Measurements from ENCODE around the gene FRK. TPM values are rescaled to one million over a fixed set of nuclear protein-coding genes. Genes with fewer than 3 reads are reported as not detected.

Gene FRK
- polyA plus RNA-seq, 2 of the 4 experiments (the other 2 are of a cell fraction) = 2.2 to 8.9 TPM

DNA sequence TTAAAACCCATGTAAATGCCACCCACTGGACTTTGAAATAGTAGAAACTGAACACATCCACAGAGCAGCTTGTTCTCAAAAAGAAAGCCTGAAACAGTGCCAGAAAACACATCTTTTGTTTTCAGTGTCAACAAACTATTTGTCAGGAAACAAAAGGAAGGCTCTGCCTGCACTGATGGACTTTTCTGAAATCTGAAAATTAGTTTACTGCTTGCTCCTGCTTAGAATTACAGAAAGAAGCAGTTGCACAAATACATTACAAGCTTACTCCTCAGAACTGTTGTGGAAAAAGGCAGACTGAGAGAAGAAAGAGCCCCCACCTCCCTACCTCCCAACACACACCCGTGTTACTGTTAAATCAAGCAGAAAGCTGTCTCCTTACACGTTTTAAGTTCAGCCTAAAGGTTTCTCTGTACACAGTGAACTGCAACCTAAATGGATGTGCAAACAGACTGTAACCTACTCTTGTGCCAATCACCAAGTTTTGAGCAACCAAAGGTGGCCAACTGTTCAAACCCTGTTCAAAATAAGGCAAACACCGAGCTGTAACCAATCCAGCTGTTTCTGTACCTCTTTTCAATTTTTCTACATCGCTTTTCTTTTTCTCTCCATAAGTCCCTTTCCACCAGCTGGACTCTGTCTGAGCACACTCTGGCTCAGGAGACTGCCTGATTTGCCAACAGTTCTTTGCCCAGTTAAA lies 43.7 kb downstream of the FRK start:
- DNase-seq (ENCODE audit: low read depth in 1 of 2, low spot score in 1 of 2) (peak in 1 of 2 experiments; percentile 28), FAIRE-seq (no peak), ATAC-seq (peak; percentile 62 to 75; a peak in 5 of 6 replicates)
- H3K4me2 ChIP-seq = peak overlapping the region; percentile 66
- peak overlapping the region; percentile 68 to 74 for H3K27ac ChIP-seq
- 5% methylated on average over 4 of the region's 4 CpGs for WGBS (ENCODE audit: missing lambda C conversion rate)
- peak overlapping the region; percentile 15; the same call in 1 of the 3 replicates for H3K4me3 ChIP-seq
- CTCF ChIA-PET = interaction anchor here (0.5 to 1.3 kb wide), 5 partner anchors 19 to 84 kb away, joined by 3 to 6 read pairs (median 3); partner anchors contain the start of genes FRK and NT5DC1
- no peak for TF ChIP-seq RARB (CRISPR knock-in tag; IDR thresholded peaks at IDR 0.05)
- TF ChIP-seq, protein P1, sequence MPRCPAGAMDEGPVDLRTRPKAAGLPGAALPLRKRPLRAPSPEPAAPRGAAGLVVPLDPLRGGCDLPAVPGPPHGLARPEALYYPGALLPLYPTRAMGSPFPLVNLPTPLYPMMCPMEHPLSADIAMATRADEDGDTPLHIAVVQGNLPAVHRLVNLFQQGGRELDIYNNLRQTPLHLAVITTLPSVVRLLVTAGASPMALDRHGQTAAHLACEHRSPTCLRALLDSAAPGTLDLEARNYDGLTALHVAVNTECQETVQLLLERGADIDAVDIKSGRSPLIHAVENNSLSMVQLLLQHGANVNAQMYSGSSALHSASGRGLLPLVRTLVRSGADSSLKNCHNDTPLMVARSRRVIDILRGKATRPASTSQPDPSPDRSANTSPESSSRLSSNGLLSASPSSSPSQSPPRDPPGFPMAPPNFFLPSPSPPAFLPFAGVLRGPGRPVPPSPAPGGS (IDR thresholded peaks at IDR 0.05) = no peak
- no peak for TF ChIP-seq KDM5A (IDR thresholded peaks at IDR 0.05)
- TF ChIP-seq HES2 (IDR thresholded peaks at IDR 0.05) = no peak
- TF ChIP-seq ZSCAN20 (CRISPR knock-in tag; IDR thresholded peaks at IDR 0.05) = no peak
- TF ChIP-seq EHMT2 (IDR thresholded peaks at IDR 0.05; ENCODE audit: low read depth) = no peak
- TF ChIP-seq MAX (IDR thresholded peaks at IDR 0.05) = no peak
- TF ChIP-seq KDM1A (IDR thresholded peaks at IDR 0.05; ENCODE audit: low read depth) = no peak
- TF ChIP-seq MAZ (IDR thresholded peaks at IDR 0.05; ENCODE audit: borderline replicate concordance, low read depth, low read length) = no peak
- no peak for TF ChIP-seq NR3C1 (IDR thresholded peaks at IDR 0.05)
- no peak for TF ChIP-seq EHF (CRISPR knock-in tag; IDR thresholded peaks at IDR 0.05)
- TF ChIP-seq CBX8 (IDR thresholded peaks at IDR 0.05) = no peak
- no peaks in the 10 kb centered on the region for H3K9me3 ChIP-seq
- POLR2A ChIA-PET = interaction anchor here (1.0 kb wide), 1 partner anchor 83 kb away, joined by 3 read pairs; the partner anchor contains the start of gene NT5DC1
- peaks cover 82% of the 10 kb centered on the region for H3K4me1 ChIP-seq

- Histone ChIP-seq H3K4me1 (peaks cover 92% of the 10 kb centered on the region), H3K27ac (peak overlapping the region; percentile 52 to 68; a peak in 3 of 6 replicates), H3K4me2 (peak overlapping the region; percentile 66; the same call in 2 of the 3 replicates), H3K4me3 (no peak overlapping the region), H3K9me3 (no peaks in the 10 kb centered on the region)
- ChIA-PET CTCF (no interaction called here), POLR2A (no interaction called here)
- TF ChIP-seq USF2 (IDR thresholded peaks at IDR 0.05) (no peak), CHD2 (IDR thresholded peaks at IDR 0.05; ENCODE audit: low read length, partially characterized antibody) (no peak), MAZ (IDR thresholded peaks at IDR 0.05; ENCODE audit: borderline replicate concordance, low read depth, low read length) (no peak), FOXS1 (CRISPR knock-in tag; IDR thresholded peaks at IDR 0.05) (no peak), NFE2L2 (conservative IDR thresholded peaks at IDR 0.05; ENCODE audit: low read length) (no peak), HDAC2 (IDR thresholded peaks at IDR 0.05) (no peak), HEYL (CRISPR knock-in tag; IDR thresholded peaks at IDR 0.05) (no peak), BHLHE40 (IDR thresholded peaks at IDR 0.05; ENCODE audit: low read depth, low read length) (no peak), HOXA7 (CRISPR knock-in tag; IDR thresholded peaks at IDR 0.05) (no peak), HES2 (IDR thresholded peaks at IDR 0.05) (no peak), NPAS2 (CRISPR knock-in tag; IDR thresholded peaks at IDR 0.05; ENCODE audit: borderline replicate concordance) (no peak)
- TF ChIP-seq, protein P2, sequence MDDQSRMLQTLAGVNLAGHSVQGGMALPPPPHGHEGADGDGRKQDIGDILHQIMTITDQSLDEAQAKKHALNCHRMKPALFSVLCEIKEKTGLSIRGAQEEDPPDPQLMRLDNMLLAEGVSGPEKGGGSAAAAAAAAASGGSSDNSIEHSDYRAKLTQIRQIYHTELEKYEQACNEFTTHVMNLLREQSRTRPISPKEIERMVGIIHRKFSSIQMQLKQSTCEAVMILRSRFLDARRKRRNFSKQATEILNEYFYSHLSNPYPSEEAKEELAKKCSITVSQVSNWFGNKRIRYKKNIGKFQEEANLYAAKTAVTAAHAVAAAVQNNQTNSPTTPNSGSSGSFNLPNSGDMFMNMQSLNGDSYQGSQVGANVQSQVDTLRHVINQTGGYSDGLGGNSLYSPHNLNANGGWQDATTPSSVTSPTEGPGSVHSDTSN (IDR thresholded peaks at IDR 0.05) = no peak
- ATAC-seq (no peak), DNase-seq (ENCODE audit: low read depth in 1 of 2, low spot score in 1 of 2) (no peak), FAIRE-seq (no peak)
These were observed 44.7 kb downstream of the FRK start for GRCh38 chr6:116015983-116016382.
